Measurements from ENCODE around the gene PTPRM. TPM values are rescaled to one million over a fixed set of nuclear protein-coding genes. Genes with fewer than 3 reads are reported as not detected.
A peak's percentile ranks its signal among the peaks of the same experiment; 100 is the strongest.

The PTPRM gene
- total and polyA plus RNA-seq, 2 of the 8 experiments (the other 6 are each of a cell fraction or from before 2014, with no cell fraction given), result 4.1 to 7.0 TPM

- H2BK5ac ChIP-seq (ENCODE audit: low read depth, low read length), result no peak overlapping the region
- H2BK20ac ChIP-seq (ENCODE audit: low read length), result no peak overlapping the region
- H2BK15ac ChIP-seq (ENCODE audit: low read length), result no peak overlapping the region
- no peak overlapping the region for H4K8ac ChIP-seq (ENCODE audit: extremely low read depth, insufficient read depth, low read length)
- H4K20me1 ChIP-seq (replicated peaks in 1 of 2; ENCODE audit: control insufficient read depth in 1 of 2, insufficient read depth in 2 of 2, low read length in 2 of 2), result no peaks in the 10 kb centered on the region
- no peak overlapping the region for H3K27ac ChIP-seq (ENCODE audit: low read depth, low read length)
- H3K4ac ChIP-seq (replicated peaks; ENCODE audit: insufficient read length, low read depth, low read length), result no peak overlapping the region
- no peak overlapping the region for H3K9ac ChIP-seq (replicated peaks in 1 of 4; ENCODE audit: extremely low read depth in 1 of 4, low read depth in 3 of 4, low read length in 3 of 4)
- no peak overlapping the region for H3K14ac ChIP-seq (ENCODE audit: insufficient read length)
- 88% methylated on average over 8 of the region's 8 CpGs; no CpG with 5 or more reads in 1 of the 2 experiments for WGBS, 2 experiments (ENCODE audit: extremely low coverage in 1 of 2, insufficient coverage in 1 of 2, insufficient read length in 1 of 2, insufficient replicate concordance in 2 of 2, low coverage in 1 of 2, low lambda C conversion rate in 2 of 2, missing lambda C conversion rate in 1 of 2)
- no peak overlapping the region for H3K56ac ChIP-seq (replicated peaks; ENCODE audit: insufficient read length, low read depth, low read length)
- H2AK5ac ChIP-seq (ENCODE audit: low read depth, low read length), result no peak overlapping the region
- no peak overlapping the region for H3K18ac ChIP-seq (ENCODE audit: extremely low read depth, low read length)
- no peak overlapping the region for H3K4me3 ChIP-seq (ENCODE audit: extremely low read depth in 1 of 4, insufficient read depth in 2 of 4, low read depth in 3 of 4, low read length in 4 of 4)
- H3K79me1 ChIP-seq (ENCODE audit: low read depth, low read length), result no peaks in the 10 kb centered on the region
- ChIA-PET CTCF (ENCODE audit: partially characterized antibody) (interaction anchor here (0.6 to 1.4 kb wide), 2 partner anchors 132 to 405 kb away, joined by 3 read pairs; no protein-coding TSS in a partner anchor), POLR2A (ENCODE audit: partially characterized antibody) (no interaction called here)
- no peak overlapping the region for H2BK120ac ChIP-seq (replicated peaks; ENCODE audit: low read depth, low read length)
- no peaks in the 10 kb centered on the region for H3K23me2 ChIP-seq (ENCODE audit: low read depth, low read length)
- H3K23ac ChIP-seq (ENCODE audit: insufficient read length), result no peak overlapping the region
- H3K9me3 ChIP-seq (ENCODE audit: insufficient read depth in 2 of 2, low read depth in 1 of 2, low read length in 1 of 2), result no peaks in the 10 kb centered on the region
- H2AFZ ChIP-seq (ENCODE audit: low read length), result no peak overlapping the region
- H3K36me3 ChIP-seq (ENCODE audit: control insufficient read depth in 2 of 4, insufficient read depth in 4 of 4, low read length in 3 of 4), result no peaks in the 10 kb centered on the region
- FAIRE-seq, result peak; percentile 13
- no peak overlapping the region for H3K4me2 ChIP-seq (ENCODE audit: insufficient read depth in 1 of 2, low read depth in 2 of 2, low read length in 2 of 2)
- H4K91ac ChIP-seq (replicated peaks; ENCODE audit: insufficient read length, low read length), result no peak overlapping the region
- H3K4me1 ChIP-seq (replicated peaks in 1 of 4; ENCODE audit: control insufficient read depth in 3 of 4, insufficient read depth in 4 of 4, low read length in 3 of 4), result no peaks in the 10 kb centered on the region; a peak in 1 of 7 replicates
- H3K79me2 ChIP-seq (ENCODE audit: control insufficient read depth in 1 of 2, insufficient read depth in 2 of 2, low read length in 2 of 2), result no peaks in the 10 kb centered on the region
- H4K5ac ChIP-seq (ENCODE audit: insufficient read length, low read depth, low read length), result no peak overlapping the region
- DNase-seq (ENCODE audit: low read depth in 1 of 2, low spot score in 2 of 2), result no peak
- TF ChIP-seq GTF2F1 (IDR thresholded peaks at IDR 0.05; ENCODE audit: borderline replicate concordance, low read depth, low read length), result no peak
- TF ChIP-seq MAFK (IDR thresholded peaks at IDR 0.05; ENCODE audit: low read depth, low read length), result no peak
- no peak for TF ChIP-seq RBBP5 (IDR thresholded peaks at IDR 0.05; ENCODE audit: borderline replicate concordance, low read depth, low read length)
- TF ChIP-seq EP300 (IDR thresholded peaks at IDR 0.05; ENCODE audit: borderline replicate concordance in 1 of 2, low read depth in 2 of 2, low read length in 2 of 2), result no peak
- no peak for TF ChIP-seq ATF2 (IDR thresholded peaks at IDR 0.05; ENCODE audit: low read length)
- H2BK12ac ChIP-seq (ENCODE audit: low read depth, low read length), result no peak overlapping the region
- H3K27me3 ChIP-seq (replicated peaks in 1 of 4; ENCODE audit: control insufficient read depth in 3 of 4, extremely low read depth in 1 of 4, insufficient read depth in 3 of 4, low read length in 3 of 4), result no peaks in the 10 kb centered on the region
Observed at GRCh38 chr18:7953095-7953958, 386.2 kb downstream of the PTPRM start.
